HepG2 (cell line): ENCODE measurements around the gene NUP93. TPM values are rescaled to one million over a fixed set of nuclear protein-coding genes. Genes with fewer than 3 reads are reported as not detected.
A peak's percentile ranks its signal among the peaks of the same experiment; 100 is the strongest.

ENCODE experiments used
- BRF2 ChIP-seq: sonication (generic); formaldehyde crosslinking; IDR thresholded peaks from 2 replicates; pipeline ENCODE4 v1.8.1; 2022; ENCODE audit warnings: mild to moderate bottlenecking, missing genetic modification reagents
- CBFB ChIP-seq: sonication (generic); formaldehyde crosslinking; IDR thresholded peaks from 2 replicates; pipeline ENCODE4 v1.4.0; 2020; ENCODE audit warnings: missing genetic modification reagents
- EEA1 ChIP-seq: sonication (generic); formaldehyde crosslinking; IDR thresholded peaks from 2 replicates; pipeline ENCODE4 v1.5.1; 2020; ENCODE audit warnings: mild to moderate bottlenecking, missing genetic modification reagents, borderline replicate concordance
- EHMT2 ChIP-seq: fragments of 200-600 bp; sonication (generic); IDR thresholded peaks from 2 replicates; pipeline ENCODE4 v1.7.0; 2017; ENCODE audit warnings: antibody characterized with exemption, low read depth, low read length, borderline replicate concordance
- ETV5 ChIP-seq: IDR thresholded peaks from 2 replicates; pipeline ENCODE4 v1.6.1; 2018; ENCODE audit warnings: missing biosample characterization, missing genetic modification reagents, inconsistent platforms, borderline replicate concordance
- FLYWCH1 ChIP-seq: sonication (generic); formaldehyde crosslinking; IDR thresholded peaks from 2 replicates; pipeline ENCODE4 v1.8.1; 2023; ENCODE audit warnings: mild to moderate bottlenecking, missing genetic modification reagents
- FOXK1 ChIP-seq: sonication (generic); formaldehyde crosslinking; IDR thresholded peaks from 2 replicates; pipeline ENCODE4 v1.4.0; 2020; ENCODE audit warnings: low read depth, missing genetic modification reagents, borderline replicate concordance
- KDM6A ChIP-seq: IDR thresholded peaks from 2 replicates; pipeline ENCODE4 v1.6.1; 2016; ENCODE audit warnings: low read depth
- MAFF ChIP-seq: IDR thresholded peaks from 2 replicates; pipeline ENCODE4 v1.6.1; 2011; ENCODE audit warnings: low read depth, low read length, improper control_type of control experiment
- MEF2D ChIP-seq: sonication (generic); formaldehyde crosslinking; IDR thresholded peaks from 2 replicates; pipeline ENCODE4 v1.5.1; 2020; ENCODE audit warnings: mild to moderate bottlenecking, missing genetic modification reagents
- NRL ChIP-seq: sonication (generic); formaldehyde crosslinking; IDR thresholded peaks from 2 replicates; pipeline ENCODE4 v1.5.0; 2020; ENCODE audit warnings: missing genetic modification reagents, mild to moderate bottlenecking, moderate library complexity, borderline replicate concordance
- PCBP1 ChIP-seq: fragments of 200-400 bp; formaldehyde crosslinking; IDR thresholded peaks from 2 replicates; pipeline ENCODE4 v1.6.1; 2017; ENCODE audit warnings: mild to moderate bottlenecking, low read depth, low read length, borderline replicate concordance
- PITX1 ChIP-seq: sonication (generic); formaldehyde crosslinking; IDR thresholded peaks from 2 replicates; pipeline ENCODE4 v1.5.1; 2020; ENCODE audit warnings: mild to moderate bottlenecking, missing genetic modification reagents
- SAP130 ChIP-seq: IDR thresholded peaks from 2 replicates; pipeline ENCODE4 v1.6.1; 2016; ENCODE audit warnings: low read depth
- ZBED4 ChIP-seq: sonication (generic); formaldehyde crosslinking; IDR thresholded peaks from 2 replicates; pipeline ENCODE4 v1.4.0; 2020; ENCODE audit warnings: missing genetic modification reagents, borderline replicate concordance
- ZNF180 ChIP-seq: sonication (generic); formaldehyde crosslinking; IDR thresholded peaks from 2 replicates; pipeline ENCODE4 v1.4.0; 2020; ENCODE audit warnings: low read depth, missing genetic modification reagents, borderline replicate concordance
- ZNF251 ChIP-seq: sonication (generic); formaldehyde crosslinking; IDR thresholded peaks from 2 replicates; pipeline ENCODE4 v1.9.0; 2021; ENCODE audit warnings: mild to moderate bottlenecking, missing genetic modification reagents
- ZNF3 ChIP-seq: IDR thresholded peaks from 2 replicates; pipeline ENCODE4 v1.7.0; 2017; ENCODE audit warnings: inconsistent platforms
- ZNF614 ChIP-seq: IDR thresholded peaks from 2 replicates; pipeline ENCODE4 v1.6.1; 2018; ENCODE audit warnings: missing biosample characterization, missing genetic modification reagents, inconsistent platforms, borderline replicate concordance
- ZZZ3 ChIP-seq: sonication (generic); formaldehyde crosslinking; IDR thresholded peaks from 2 replicates; pipeline ENCODE4 v1.4.0; 2020; ENCODE audit warnings: missing genetic modification reagents, mild to moderate bottlenecking, borderline replicate concordance
- polyA plus RNA-seq, 8 experiments: library from polyadenylated mRNA; depleted of rRNA in 3 of 8; stranded (reverse) in 7 of 8; unstranded in 1 of 8; fragments of >200 nt; fragmentation: Illumina TruSeq in 4 of 8; extraction: Trizol in 4 of 8; gene quantifications; 2 replicates each; pipeline versions ENCODE4 v1.2.1 to v1.2.3, GENCODE V29; 2011 to 2016; ENCODE audit warnings: low read depth in 4 of 8, missing spikeins in 1 of 8, mixed read lengths in 1 of 8; ENCODE audit not compliant: insufficient read depth in 1 of 8
- total RNA-seq, 5 experiments: library from RNA; depleted of rRNA; stranded (reverse); fragments of >200 nt; fragmentation: Illumina TruSeq; extraction: Trizol; gene quantifications; 2 replicates each; pipeline ENCODE4 v1.2.3, GENCODE V29; 2016; ENCODE audit warnings: low read depth in 1 of 5
- TF ChIP-seq, protein P1 (sequence below), 2 experiments: fragments of 450-650 bp in 1 of 2; sonication (generic) in 1 of 2; formaldehyde crosslinking; IDR thresholded peaks; 2 replicates each; pipeline versions ENCODE4 v1.5.0 to v1.8.0; 2020 to 2022; ENCODE audit warnings: mild to moderate bottlenecking in 1 of 2, missing genetic modification reagents in 1 of 2

The NUP93 gene
- total and polyA plus RNA-seq, 2 of the 13 experiments (the other 11 are each of a cell fraction or from before 2014, with no cell fraction given), result 58.5 to 140 TPM

DNA sequence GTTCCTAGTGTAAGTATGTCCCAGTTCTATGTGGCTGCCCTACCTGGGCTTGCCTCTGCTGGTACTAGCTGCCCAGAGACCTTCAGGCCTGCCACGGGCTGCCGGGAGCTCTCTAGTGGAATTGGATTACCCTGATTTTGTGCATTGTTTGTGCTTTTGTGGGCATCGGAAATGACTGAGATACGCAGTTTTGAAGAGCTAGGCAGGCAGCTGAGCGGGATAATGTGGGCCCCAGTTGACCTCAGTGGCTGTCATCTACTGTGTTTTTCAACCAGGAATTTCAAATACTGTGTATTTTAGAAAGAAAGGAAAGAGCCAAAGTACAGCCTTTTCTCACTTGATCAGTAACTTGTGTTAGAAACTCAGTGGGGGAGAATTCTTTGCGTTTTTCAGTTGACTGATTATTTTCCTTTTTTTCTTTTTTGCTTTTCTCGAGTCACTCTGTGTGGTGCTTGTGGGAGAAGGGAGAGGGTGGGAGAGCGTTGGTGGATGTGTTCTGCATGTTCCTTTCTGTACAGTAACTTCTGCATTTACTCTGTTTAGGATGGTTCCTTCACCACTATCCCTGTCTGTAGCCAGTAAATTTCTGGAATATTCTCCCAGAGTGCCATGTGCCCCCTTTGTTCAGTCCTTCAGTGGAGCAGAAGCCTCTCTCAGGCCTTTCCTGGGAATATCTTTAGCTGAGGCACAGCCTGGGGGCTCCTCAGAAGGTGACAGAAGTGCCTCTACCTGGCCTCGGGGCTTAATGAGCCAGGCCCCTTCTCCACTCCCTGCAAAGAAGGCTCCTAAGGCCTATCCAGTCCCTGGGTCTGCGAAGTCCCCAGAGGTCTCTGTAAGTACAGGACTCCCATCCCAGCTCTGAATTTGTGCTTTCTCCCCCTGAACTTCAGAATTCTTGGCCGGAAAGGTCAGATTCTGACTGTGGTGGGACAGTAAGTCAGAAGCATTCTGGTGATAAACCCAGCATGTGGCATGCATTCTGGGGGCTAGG lies 120.1 kb downstream of the NUP93 start (continued):
- no peak for TF ChIP-seq ZBED4 (CRISPR knock-in tag)
- TF ChIP-seq BRF2 (CRISPR knock-in tag), result no peak
- TF ChIP-seq NRL (CRISPR knock-in tag), result no peak
- peak; percentile 65; the same call in 1 of the 2 replicates for TF ChIP-seq ZNF614 (CRISPR knock-in tag)
- no peak; the same call in 1 of the 2 replicates for TF ChIP-seq FOXK1 (CRISPR knock-in tag)
- TF ChIP-seq ZNF251 (CRISPR knock-in tag), result no peak
- TF ChIP-seq FLYWCH1, result no peak
- no peak for TF ChIP-seq PCBP1
- TF ChIP-seq ETV5, result peak; percentile 16; the same call in 1 of the 2 replicates
- peak; percentile 68; the same call in 1 of the 2 replicates for TF ChIP-seq KDM6A
- peak; percentile 87 for TF ChIP-seq MEF2D
- peak; percentile 82 for TF ChIP-seq SAP130 (CRISPR knock-in tag)
- TF ChIP-seq CBFB, result no peak; the same call in 1 of the 2 replicates
- TF ChIP-seq EEA1 (CRISPR knock-in tag), result no peak
- no peak for TF ChIP-seq EHMT2
- no peak for TF ChIP-seq ZNF180
- TF ChIP-seq, protein P1, sequence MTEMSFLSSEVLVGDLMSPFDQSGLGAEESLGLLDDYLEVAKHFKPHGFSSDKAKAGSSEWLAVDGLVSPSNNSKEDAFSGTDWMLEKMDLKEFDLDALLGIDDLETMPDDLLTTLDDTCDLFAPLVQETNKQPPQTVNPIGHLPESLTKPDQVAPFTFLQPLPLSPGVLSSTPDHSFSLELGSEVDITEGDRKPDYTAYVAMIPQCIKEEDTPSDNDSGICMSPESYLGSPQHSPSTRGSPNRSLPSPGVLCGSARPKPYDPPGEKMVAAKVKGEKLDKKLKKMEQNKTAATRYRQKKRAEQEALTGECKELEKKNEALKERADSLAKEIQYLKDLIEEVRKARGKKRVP (CRISPR knock-in tag; IDR thresholded peaks at IDR 0.05), result no peak
- TF ChIP-seq ZNF3 (CRISPR knock-in tag), result 0 out of 2 replicates have a peak, but pooled peaks have one; percentile 24
- no peak for TF ChIP-seq ZZZ3 (CRISPR knock-in tag)
- TF ChIP-seq PITX1, result peak; percentile 77; the same call in 1 of the 2 replicates
- TF ChIP-seq MAFF, result no peak; the same call in 1 of the 2 replicates
